ENCODE results near the gene AP3D1. TPM values are rescaled to one million over a fixed set of nuclear protein-coding genes. Genes with fewer than 3 reads are reported as not detected.
"Not testable (repeated sequence)": the region's sequence is repeated elsewhere in the genome, so short reads cannot be mapped to it uniquely, and the experiment has no call there.

AP3D1 gene
- polyA plus RNA-seq, 2 donors, result 50.8 to 64.5 TPM

- Histone ChIP-seq H3K4me3 (ENCODE audit: low read depth in 1 of 2, low read length in 2 of 2) (no peak overlapping the region), H3K4me1 (ENCODE audit: control insufficient read depth in 2 of 2, insufficient read depth in 2 of 2, low read length in 1 of 2) (peaks cover 0 to 2% of the 10 kb centered on the region in 2 donors), H3K27ac (ENCODE audit: low read depth in 2 of 2, low read length in 1 of 2) (no peak overlapping the region), H3K36me3 (ENCODE audit: control insufficient read depth in 2 of 2, insufficient read depth in 2 of 2, low read length in 1 of 2) (peaks cover 22 to 40% of the 10 kb centered on the region in 2 donors), H3K9me3 (ENCODE audit: control insufficient read depth in 2 of 2, insufficient read depth in 1 of 2, low read depth in 1 of 2, low read length in 1 of 2) (no peaks in the 10 kb centered on the region), H3K27me3 (ENCODE audit: control insufficient read depth in 1 of 2, insufficient read depth in 2 of 2, low read length in 2 of 2) (no peaks in the 10 kb centered on the region)
- WGBS, 2 donors, result 84% methylated on average over 22 of the region's 22 CpGs
Measured at GRCh38 chr19:2139385-2140137, 11.8 kb downstream of the AP3D1 start.

- 92 to 93% methylated on average over 23 of the region's 23 CpGs for WGBS, 2 donors
Measured at GRCh38 chr19:2138061-2138728, 13.2 kb downstream of the AP3D1 start.

GRCh38 chr19:2136796-2137195 is 14.6 kb downstream of the AP3D1 start:
- Histone ChIP-seq H3K27me3 (ENCODE audit: control insufficient read depth in 1 of 2, insufficient read depth in 2 of 2, low read length in 2 of 2) (no peaks in the 10 kb centered on the region), H3K4me3 (ENCODE audit: low read depth in 1 of 2, low read length in 2 of 2) (no peak overlapping the region), H3K27ac (ENCODE audit: low read depth in 2 of 2, low read length in 1 of 2) (no peak overlapping the region), H3K36me3 (ENCODE audit: control insufficient read depth in 2 of 2, insufficient read depth in 2 of 2, low read length in 1 of 2) (peaks cover 31 to 53% of the 10 kb centered on the region in 2 donors), H3K9me3 (ENCODE audit: control insufficient read depth in 2 of 2, insufficient read depth in 1 of 2, low read depth in 1 of 2, low read length in 1 of 2) (no peaks in the 10 kb centered on the region), H3K4me1 (ENCODE audit: control insufficient read depth in 2 of 2, insufficient read depth in 2 of 2, low read length in 1 of 2) (no peaks in the 10 kb centered on the region)
- WGBS, 2 donors, result 93 to 95% methylated on average over 23 of the region's 23 CpGs

More at GRCh38 chr19:2138061-2138728, 13.2 kb downstream of the AP3D1 start:
- no peak overlapping the region for H3K4me3 ChIP-seq (ENCODE audit: low read depth in 1 of 2, low read length in 2 of 2)
- H3K9me3 ChIP-seq (ENCODE audit: control insufficient read depth in 2 of 2, insufficient read depth in 1 of 2, low read depth in 1 of 2, low read length in 1 of 2), result no peaks in the 10 kb centered on the region
- no peaks in the 10 kb centered on the region for H3K27me3 ChIP-seq (ENCODE audit: control insufficient read depth in 1 of 2, insufficient read depth in 2 of 2, low read length in 2 of 2)
- H3K27ac ChIP-seq (ENCODE audit: low read depth in 2 of 2, low read length in 1 of 2), result no peak overlapping the region
- H3K36me3 ChIP-seq (ENCODE audit: control insufficient read depth in 2 of 2, insufficient read depth in 2 of 2, low read length in 1 of 2), result peaks cover 22 to 40% of the 10 kb centered on the region in 2 donors
- H3K4me1 ChIP-seq (ENCODE audit: control insufficient read depth in 2 of 2, insufficient read depth in 2 of 2, low read length in 1 of 2), result no peaks in the 10 kb centered on the region

GRCh38 chr19:2135474-2136402 is 15.6 kb downstream of the AP3D1 start:
- 90% methylated on average over 47 to 50 of the region's 50 CpGs for WGBS, 2 donors
- H3K36me3 ChIP-seq (ENCODE audit: control insufficient read depth in 2 of 2, insufficient read depth in 2 of 2, low read length in 1 of 2), result peaks cover 34 to 64% of the 10 kb centered on the region in 2 donors
- H3K4me1 ChIP-seq (ENCODE audit: control insufficient read depth in 2 of 2, insufficient read depth in 2 of 2, low read length in 1 of 2), result no peaks in the 10 kb centered on the region

GRCh38 chr19:2132731-2133490 is 18.5 kb downstream of the AP3D1 start:
- Histone ChIP-seq H3K36me3 (ENCODE audit: control insufficient read depth in 2 of 2, insufficient read depth in 2 of 2, low read length in 1 of 2) (peaks cover 47 to 69% of the 10 kb centered on the region in 2 donors), H3K4me1 (ENCODE audit: control insufficient read depth in 2 of 2, insufficient read depth in 2 of 2, low read length in 1 of 2) (no peaks in the 10 kb centered on the region), H3K27me3 (ENCODE audit: control insufficient read depth in 1 of 2, insufficient read depth in 2 of 2, low read length in 2 of 2) (no peaks in the 10 kb centered on the region), H3K4me3 (ENCODE audit: low read depth in 1 of 2, low read length in 2 of 2) (no peak overlapping the region), H3K9me3 (ENCODE audit: control insufficient read depth in 2 of 2, insufficient read depth in 1 of 2, low read depth in 1 of 2, low read length in 1 of 2) (no peaks in the 10 kb centered on the region), H3K27ac (ENCODE audit: low read depth in 2 of 2, low read length in 1 of 2) (no peak overlapping the region)
- WGBS, 2 donors, result 85 to 89% methylated on average over 19 of the region's 19 CpGs

More at GRCh38 chr19:2135474-2136402, 15.6 kb downstream of the AP3D1 start:
- no peaks in the 10 kb centered on the region for H3K27me3 ChIP-seq (ENCODE audit: control insufficient read depth in 1 of 2, insufficient read depth in 2 of 2, low read length in 2 of 2)
- no peaks in the 10 kb centered on the region for H3K9me3 ChIP-seq (ENCODE audit: control insufficient read depth in 2 of 2, insufficient read depth in 1 of 2, low read depth in 1 of 2, low read length in 1 of 2)
- no peak overlapping the region for H3K4me3 ChIP-seq (ENCODE audit: low read depth in 1 of 2, low read length in 2 of 2)
- no peak overlapping the region for H3K27ac ChIP-seq (ENCODE audit: low read depth in 2 of 2, low read length in 1 of 2)

- Histone ChIP-seq H3K27me3 (ENCODE audit: control insufficient read depth in 1 of 2, insufficient read depth in 2 of 2, low read length in 2 of 2) (no peaks in the 10 kb centered on the region), H3K4me1 (ENCODE audit: control insufficient read depth in 2 of 2, insufficient read depth in 2 of 2, low read length in 1 of 2) (no peaks in the 10 kb centered on the region), H3K9me3 (ENCODE audit: control insufficient read depth in 2 of 2, insufficient read depth in 1 of 2, low read depth in 1 of 2, low read length in 1 of 2) (no peaks in the 10 kb centered on the region), H3K36me3 (ENCODE audit: control insufficient read depth in 2 of 2, insufficient read depth in 2 of 2, low read length in 1 of 2) (peaks cover 45 to 69% of the 10 kb centered on the region in 2 donors), H3K27ac (ENCODE audit: low read depth in 2 of 2, low read length in 1 of 2) (no peak overlapping the region), H3K4me3 (ENCODE audit: low read depth in 1 of 2, low read length in 2 of 2) (no peak overlapping the region)
- 96% methylated on average over 14 of the region's 14 CpGs for WGBS, 2 donors
Measured at GRCh38 chr19:2132191-2132590, 19.2 kb downstream of the AP3D1 start.

- WGBS, 2 donors, result 89 to 93% methylated on average over 67 of the region's 67 CpGs
- H3K36me3 ChIP-seq (ENCODE audit: control insufficient read depth in 2 of 2, insufficient read depth in 2 of 2, low read length in 1 of 2), result peaks cover 43 to 68% of the 10 kb centered on the region in 2 donors
- H3K27me3 ChIP-seq (ENCODE audit: control insufficient read depth in 1 of 2, insufficient read depth in 2 of 2, low read length in 2 of 2), result not testable (repeated sequence)
Measured at GRCh38 chr19:2131012-2131975, 20.1 kb downstream of the AP3D1 start.

More at GRCh38 chr19:2131012-2131975, 20.1 kb downstream of the AP3D1 start:
- H3K4me1 ChIP-seq (ENCODE audit: control insufficient read depth in 2 of 2, insufficient read depth in 2 of 2, low read length in 1 of 2); H3K9me3 ChIP-seq (ENCODE audit: control insufficient read depth in 2 of 2, insufficient read depth in 1 of 2, low read depth in 1 of 2, low read length in 1 of 2); H3K4me3 ChIP-seq (ENCODE audit: low read depth in 1 of 2, low read length in 2 of 2); H3K27ac ChIP-seq (ENCODE audit: low read depth in 2 of 2, low read length in 1 of 2): not testable (repeated sequence)
